Measurements from ENCODE around the gene SIRT2.
"Not testable (repeated sequence)": the region's sequence is repeated elsewhere in the genome, so short reads cannot be mapped to it uniquely, and the experiment has no call there.

Gene SIRT2

GRCh38 chr19:38842439-38843174 is 56.8 kb downstream of the SIRT2 start:
- no peak for DNase-seq

- DNase-seq: no peak
Measured at GRCh38 chr19:38841787-38842438, 57.5 kb downstream of the SIRT2 start.

GRCh38 chr19:38841180-38841766 is 58.1 kb downstream of the SIRT2 start:
- no peak for DNase-seq

DNA sequence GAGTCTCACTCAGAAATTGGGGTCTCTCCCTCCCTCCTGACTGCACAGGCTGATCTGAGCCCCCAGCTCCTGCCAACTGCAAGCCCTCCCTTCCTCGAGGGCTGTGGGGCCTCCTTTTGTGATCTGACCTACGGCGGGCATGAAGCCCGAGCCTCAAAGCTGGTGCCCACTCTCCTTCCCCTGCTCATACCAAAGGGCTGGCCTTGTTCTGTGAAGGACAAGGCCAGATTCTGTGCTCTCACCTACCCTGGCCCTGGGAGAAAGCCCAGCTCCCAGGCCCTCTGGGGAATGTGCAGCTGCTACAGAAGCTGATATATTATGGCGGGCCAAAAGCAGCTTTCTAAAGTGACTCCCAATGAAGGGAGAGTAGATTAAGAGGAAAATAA is 58.8 kb downstream of the SIRT2 start:
- no peak for DNase-seq

- no peak for DNase-seq
Measured at GRCh38 chr19:38839816-38840582, 59.4 kb downstream of the SIRT2 start.

- DNase-seq: no peak
Measured at GRCh38 chr19:38838986-38839761, 60.2 kb downstream of the SIRT2 start.

- no peak for DNase-seq
Measured at GRCh38 chr19:38838208-38838985, 61.0 kb downstream of the SIRT2 start.

GRCh38 chr19:38837656-38838121 is 61.7 kb downstream of the SIRT2 start:
- DNase-seq: no peak

GRCh38 chr19:38836983-38837626 is 62.3 kb downstream of the SIRT2 start:
- no peak for DNase-seq

- no peak for DNase-seq
Measured at GRCh38 chr19:38836159-38836982, 63.0 kb downstream of the SIRT2 start.

DNA sequence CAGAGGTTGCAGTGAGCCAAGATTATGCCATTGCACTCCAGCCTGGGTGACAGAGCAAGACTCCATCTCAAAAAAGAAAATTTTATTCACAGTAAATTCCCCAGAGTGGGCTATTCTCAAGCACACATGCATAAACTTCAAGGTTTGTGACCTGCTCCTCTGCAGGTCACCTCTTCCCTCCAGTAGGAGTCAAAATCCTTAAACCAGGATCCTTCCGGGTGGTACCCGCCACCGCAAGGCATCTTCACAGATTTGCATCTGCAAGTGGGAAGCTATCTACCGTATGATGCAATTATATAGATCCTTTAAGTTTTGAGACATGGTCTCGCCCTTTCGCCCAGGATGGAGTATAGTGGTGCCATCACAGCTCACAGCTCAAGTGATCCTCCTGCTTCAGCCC is 64.8 kb downstream of the SIRT2 start:
- DNase-seq: no peak

GRCh38 chr19:38834104-38834490 is 65.3 kb downstream of the SIRT2 start:
- no peak for DNase-seq

GRCh38 chr19:38833092-38833425 is 66.4 kb downstream of the SIRT2 start:
- no peak for DNase-seq

GRCh38 chr19:38831142-38831605 is 68.2 kb downstream of the SIRT2 start:
- peak; percentile 82 for DNase-seq

- no peak for DNase-seq
Measured at GRCh38 chr19:38830039-38830733, 69.2 kb downstream of the SIRT2 start.

DNA sequence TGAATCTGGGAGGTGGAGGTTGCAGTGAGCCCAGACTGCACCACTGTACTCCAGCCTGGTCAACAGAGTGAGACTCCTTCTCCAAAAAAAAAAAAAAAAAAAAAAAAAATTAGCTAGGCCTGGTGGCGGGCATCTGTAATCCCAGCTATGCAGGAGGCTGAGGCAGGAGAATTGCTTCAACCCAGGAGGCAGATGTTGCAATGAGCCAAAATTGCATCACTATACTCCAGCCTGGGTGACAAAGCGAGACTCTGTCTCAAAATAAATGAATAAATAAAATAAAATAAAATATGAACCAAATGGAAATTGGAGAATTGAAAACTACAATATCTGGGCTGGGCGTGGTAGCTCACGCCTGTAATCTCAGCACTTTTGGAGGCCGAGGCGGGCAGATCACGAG is 70.2 kb downstream of the SIRT2 start:
- not testable (repeated sequence) for DNase-seq
